ENCODE measurements around the gene MAX.

The MAX gene

DNA sequence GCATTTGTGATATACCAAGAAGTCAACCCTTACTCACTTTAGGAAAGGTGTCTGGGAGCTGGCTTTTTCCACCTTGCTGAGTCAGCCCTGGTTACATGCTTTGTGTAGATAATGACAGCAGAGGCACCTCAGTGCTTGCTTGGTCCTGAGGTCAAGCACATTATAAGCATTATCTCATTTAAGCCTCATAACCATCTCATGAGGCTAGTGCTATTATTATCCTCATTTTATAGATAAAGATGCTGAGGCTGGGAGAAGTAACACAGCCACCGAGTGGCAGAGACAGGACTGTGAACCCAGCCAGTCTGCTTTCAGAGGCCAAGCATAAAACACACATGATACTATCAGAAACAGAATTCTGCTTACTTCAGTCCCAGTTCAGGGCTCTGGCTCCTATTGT lies 29.4 kb downstream of the MAX start:
- DNase-seq (ENCODE audit: low spot score) = no peak

DNA sequence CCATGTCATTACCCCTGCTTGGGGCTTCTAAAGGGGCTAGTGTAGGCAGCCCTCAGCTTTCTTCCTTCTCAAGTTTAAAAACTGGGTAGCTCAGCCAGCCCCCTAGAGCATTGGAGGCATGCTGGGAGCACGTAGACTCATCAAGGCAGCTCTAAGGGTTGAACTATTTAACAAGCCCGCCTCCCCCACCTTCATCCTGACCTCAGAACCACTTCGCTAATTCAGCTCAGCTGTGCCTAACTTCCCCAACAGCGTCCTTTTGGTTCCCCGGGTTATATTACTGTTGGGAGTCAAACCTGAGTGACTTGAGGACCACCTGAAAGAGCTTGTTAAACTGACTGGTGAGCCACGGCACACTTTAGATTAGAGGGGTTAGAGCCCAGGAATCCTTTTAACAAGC lies 30.1 kb downstream of the MAX start:
- no peak for DNase-seq (ENCODE audit: low spot score)

DNA sequence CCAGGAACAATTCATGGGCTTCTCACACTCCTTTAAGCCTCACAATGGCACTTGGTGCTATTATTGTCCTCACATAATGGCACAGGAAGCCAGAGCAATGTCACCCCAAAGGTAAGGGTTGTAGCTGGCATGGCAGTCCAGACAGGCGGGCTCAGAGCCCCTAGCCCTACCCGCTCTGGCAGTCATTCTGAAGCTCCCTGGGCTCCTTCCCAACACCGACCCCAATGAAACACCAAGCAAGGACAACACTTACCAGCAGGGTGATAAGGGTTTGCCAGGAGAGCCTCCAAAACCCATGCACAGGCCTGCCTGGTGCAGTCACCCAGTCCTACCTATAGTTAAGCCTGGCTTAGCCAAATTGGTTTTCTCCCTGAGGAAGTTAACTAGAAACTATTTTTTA lies 30.8 kb downstream of the MAX start:
- DNase-seq (ENCODE audit: low spot score) = no peak

DNA sequence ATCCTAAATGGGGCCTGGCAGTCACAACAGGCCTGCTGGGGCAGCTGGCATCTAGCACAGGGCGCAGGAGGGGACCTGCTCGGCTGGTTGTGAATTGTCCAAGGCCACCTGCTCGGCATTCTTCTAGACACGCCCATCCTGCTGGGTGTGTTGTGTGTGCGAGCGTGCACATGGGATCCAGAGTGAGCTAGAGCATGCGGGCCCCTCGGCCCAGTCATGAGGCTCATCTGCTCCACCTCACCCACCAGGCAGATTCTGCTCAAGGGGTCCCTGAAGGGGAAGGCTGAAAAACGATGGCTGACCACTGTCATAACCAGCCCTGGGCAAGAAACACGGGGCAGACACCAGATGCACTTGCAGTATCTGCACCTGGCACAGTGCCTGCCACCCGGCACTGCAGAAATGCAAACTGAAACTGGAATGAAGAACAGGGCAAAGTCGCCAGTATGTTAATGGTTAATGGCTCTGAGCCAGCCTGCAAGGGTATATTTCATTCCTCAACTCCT lies 31.8 kb downstream of the MAX start:
- DNase-seq (ENCODE audit: low spot score) = no peak

DNA sequence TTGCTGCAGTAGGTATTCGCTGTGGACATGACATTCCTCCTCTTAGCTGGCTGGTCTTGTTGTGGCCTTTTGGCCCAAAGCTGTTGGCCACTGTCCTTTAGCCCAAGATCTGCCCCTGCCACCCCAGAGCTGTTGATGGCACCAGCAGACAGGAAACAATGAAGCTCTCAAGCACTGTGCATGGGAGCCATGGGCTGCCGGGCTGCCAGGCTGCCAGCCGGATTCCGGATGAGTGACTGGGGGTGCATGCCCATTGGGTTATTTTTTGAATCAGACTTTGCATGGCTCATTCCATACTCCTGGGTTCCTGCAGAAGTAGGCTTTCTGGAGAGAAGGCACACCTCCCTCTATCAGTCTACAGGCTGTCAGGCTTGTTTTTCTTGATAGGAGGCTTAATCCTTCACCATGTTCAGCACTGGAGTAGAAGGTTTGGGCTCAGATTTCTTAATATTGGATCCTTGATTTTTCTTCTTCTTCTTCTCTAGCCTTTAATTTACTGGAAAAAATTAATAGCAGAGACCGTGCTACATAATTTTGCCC lies 32.4 kb downstream of the MAX start:
- no peak for DNase-seq (ENCODE audit: low spot score)

DNA sequence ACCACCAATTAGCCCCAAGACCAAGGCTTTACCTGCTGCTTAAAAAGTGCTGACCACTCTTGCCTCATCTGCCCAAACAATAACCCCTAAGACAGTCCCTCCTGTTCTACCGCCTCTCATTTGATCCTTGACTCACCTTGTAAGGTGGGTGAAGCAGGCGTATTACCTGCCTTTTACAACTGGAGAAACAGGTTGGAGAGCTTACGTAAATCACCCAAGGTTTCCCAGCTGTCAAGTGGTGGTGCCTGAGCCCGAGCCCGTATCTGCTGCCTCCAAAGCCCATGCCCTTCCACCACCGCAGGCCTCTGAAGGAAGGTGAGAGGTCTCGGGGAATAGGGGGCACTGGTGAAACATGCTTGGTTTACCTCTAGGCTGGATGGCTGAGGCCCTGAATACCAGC lies 36.6 kb downstream of the MAX start:
- no peak for DNase-seq (ENCODE audit: low spot score)

DNA sequence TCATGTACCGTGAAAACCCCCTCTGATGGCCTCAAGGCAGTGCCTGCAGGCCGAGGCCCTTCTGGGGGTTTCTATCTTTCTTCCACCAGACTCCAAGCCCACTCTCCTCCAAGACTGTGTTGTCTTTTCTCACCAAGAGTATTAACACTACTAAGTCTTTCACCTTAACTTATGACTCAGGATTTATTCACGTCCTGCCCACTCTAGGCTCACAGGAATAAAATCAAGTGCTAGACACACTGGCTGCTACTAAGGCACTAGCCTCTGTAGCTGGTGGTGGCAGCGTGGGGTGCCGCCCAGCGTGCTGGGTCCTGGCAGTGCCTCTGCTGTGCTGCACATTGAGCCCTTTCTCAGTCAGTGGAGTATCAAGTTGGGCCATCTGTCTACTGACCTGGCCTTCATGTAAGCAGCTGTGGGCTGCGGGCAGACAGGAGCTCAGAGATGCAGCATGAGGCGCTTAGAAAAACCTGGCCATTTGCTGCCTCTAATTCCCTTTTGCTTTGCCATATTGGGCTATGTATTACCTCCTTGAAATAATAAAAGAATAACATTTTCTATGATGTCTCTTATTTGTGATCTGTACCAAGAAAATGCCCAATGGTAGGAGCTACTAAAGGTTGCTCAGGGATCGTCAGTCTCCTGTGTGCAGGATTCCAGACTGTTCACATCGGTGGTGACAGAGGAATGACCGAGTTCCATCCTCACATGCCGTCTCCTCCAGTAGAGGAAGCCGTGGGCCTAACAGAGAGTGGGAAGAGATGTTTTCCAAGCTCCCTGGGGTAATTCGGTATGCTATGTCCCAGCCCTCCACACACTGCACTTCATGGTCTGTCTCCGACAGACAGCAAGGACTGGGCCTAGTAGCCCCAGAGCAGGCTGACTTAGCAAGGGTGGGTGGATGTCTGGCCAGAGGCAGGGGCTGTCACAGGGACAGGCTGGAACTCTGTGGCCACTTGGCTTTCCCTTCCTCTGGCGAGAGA lies 39.9 kb downstream of the MAX start:
- DNase-seq (ENCODE audit: low spot score) = no peak

DNA sequence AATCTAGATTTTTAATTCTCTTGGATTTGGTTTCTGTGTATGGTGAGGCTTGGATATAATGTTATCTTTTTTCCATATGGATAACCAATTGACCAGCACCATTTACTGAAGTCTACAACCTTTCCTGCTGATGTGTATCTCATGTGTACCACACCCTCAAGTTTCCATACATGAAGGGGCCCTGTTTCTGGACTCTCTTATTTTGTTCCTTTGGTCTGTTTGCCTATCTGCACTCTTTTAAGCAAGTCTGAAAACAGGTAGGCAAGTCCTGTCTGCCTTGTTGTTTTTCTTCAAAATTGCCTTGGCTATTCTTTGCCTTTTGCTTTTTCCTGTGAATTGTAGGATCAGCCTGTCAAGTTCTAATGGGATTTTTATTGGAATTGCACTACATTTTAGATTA lies 44.6 kb downstream of the MAX start:
- DNase-seq (ENCODE audit: low spot score) = no peak

DNA sequence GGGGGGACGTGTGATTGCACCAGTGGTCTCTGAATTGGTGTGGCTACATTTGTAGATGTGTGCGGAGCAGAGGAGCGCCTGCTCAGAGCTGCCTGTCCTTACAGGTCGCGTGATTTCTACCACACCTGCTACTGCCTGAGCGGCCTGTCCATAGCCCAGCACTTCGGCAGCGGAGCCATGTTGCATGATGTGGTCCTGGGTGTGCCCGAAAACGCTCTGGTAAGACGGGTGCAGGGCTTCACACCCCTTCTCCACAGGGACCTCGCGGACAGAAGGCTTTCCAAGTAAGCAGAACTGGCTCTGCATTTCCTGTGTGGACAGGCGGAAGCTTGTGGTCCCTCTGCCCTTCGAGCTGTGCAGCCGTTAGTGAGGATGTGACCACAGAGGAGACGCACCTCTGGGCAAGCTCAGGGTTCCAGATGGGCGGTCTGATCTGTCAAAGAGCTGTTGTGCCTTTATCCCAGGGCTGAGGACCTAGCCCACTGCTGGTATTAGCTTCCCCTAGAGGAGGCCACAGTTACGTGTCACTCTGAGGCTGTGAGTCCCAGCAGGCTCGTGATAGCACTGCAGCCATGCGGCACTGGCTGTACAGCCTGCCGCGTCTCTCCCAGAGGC lies 47.7 kb downstream of the MAX start:
- no peak for DNase-seq (ENCODE audit: low spot score)

DNA sequence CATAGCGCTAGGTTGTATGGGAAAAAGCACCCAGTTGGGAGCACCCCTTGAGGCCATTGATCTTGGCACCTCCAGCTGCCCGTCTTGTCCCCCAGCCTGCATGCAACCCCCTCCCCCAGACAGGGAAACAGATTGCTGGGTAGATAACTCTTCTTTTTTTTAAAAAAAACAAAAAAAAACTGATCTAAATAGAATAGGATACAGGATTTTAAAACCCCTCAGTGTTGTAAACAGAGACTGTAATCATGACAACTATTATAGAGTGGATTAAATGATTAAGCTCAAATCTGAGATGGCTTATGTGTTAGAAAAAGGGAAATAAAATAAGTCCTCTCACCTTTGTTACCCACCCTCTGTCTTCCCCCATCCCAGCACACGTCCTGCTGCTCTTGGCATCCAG lies 48.9 kb downstream of the MAX start:
- no peak for DNase-seq (ENCODE audit: low spot score)

DNA sequence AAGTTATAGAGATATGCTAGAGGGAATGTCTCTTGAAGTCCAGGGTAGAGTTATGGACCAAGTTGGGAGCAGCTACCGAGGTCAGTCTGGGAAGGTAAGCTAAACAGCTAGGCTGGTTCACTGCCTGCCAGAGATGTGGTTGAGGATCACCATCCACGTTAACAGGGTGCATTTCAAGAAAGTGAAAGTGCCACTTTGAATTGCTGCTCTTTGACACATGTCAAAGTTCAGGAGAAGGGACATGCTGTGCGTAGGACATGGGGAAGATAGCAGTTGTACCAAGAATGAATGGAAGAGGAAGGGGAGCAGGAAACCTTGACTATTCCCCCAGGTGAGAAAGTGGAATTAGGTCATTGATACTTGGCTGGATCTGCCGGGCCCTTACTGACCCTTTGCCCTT lies 49.5 kb downstream of the MAX start:
- DNase-seq (ENCODE audit: low spot score) = no peak

DNA sequence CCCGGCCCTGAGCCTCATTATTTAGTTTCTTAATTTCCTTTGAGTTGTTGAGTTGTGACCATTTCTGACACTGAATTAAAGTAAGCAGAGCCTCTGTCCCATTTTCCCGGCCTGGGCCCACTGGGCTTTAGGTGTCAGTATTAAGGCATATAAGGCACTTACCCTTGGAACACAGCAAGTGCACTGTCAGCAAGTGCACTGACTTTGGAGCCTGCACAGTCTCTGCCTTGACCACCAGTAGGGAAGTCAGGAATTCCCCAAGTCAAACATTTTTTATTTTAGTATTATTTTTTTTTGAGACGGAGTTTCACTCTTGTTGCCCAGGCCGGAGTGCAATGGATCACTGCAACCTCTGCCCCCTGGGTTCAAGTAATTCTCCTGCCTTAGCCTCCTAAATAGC lies 56.6 kb downstream of the MAX start:
- DNase-seq (ENCODE audit: low spot score) = no peak

DNA sequence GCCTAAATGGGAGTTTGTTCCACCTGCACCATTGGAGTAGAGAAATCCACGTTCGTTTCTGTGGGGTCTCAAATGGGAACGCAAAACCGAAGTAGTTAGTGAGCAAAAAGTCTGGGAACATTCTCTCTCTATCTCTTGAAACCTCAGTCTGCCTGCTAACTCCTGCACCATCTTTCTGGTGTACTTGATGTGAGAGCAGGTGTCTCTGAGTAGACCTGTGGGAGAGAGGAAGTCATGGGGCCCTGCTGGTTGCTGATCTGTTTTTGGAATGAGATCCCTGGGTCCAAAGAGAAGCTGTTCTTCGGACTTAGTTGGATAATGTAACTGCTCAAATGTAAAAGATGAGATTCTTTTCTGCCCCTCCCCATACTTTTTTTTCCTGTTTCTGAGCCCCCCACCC lies 57.3 kb downstream of the MAX start:
- no peak for DNase-seq (ENCODE audit: low spot score)

DNA sequence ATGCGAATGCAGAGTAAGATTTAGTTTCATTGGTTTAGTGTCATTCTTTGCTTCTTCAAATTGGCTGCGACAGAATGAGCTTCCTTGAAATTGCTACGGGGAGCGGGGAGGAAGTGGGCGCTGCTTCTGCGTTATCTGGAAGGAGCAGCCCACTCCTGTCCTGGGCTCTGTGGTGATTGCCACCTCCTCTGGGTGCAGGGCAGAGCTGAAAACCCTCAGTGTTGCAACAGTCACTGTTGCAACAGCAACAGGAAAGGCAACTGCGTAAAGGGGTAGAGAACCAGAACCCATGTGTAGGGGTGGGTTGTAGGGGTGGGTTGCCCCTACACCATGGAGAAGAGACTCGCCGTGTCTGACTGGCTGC lies 57.7 kb downstream of the MAX start:
- DNase-seq (ENCODE audit: low spot score) = no peak

DNA sequence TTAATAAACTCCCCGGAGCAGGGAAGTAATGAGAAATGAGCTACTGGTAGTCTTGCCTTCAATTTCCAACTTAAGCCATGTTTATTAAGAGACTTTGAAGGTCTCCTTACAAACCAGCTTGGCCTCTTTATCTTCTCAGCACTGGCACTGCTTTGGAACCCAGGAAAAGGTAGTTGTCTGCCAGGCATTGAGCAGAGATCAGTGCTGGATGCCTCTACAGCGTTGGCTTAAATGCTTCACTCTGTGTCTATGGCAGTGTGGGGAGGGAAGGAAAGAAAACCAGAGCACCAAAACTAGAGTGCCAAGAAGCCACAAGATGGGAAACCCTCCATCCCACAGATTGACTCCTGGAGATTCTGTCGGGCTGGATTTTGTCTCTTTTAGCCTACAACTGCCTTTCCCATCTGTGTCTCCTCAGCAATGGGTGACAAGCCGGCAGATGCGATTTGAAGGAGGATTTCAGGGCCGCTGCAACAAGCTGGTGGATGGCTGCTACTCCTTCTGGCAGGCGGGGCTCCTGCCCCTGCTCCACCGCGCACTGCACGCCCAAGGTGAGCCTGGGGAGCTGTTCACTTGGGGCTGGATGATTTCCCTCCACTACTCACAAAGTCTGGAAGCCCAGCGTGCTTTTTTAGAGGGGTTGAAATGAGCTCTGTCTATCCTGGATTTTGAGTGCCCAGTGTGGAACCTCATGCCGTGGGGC lies 58.3 kb downstream of the MAX start:
- no peak for DNase-seq (ENCODE audit: low spot score)

DNA sequence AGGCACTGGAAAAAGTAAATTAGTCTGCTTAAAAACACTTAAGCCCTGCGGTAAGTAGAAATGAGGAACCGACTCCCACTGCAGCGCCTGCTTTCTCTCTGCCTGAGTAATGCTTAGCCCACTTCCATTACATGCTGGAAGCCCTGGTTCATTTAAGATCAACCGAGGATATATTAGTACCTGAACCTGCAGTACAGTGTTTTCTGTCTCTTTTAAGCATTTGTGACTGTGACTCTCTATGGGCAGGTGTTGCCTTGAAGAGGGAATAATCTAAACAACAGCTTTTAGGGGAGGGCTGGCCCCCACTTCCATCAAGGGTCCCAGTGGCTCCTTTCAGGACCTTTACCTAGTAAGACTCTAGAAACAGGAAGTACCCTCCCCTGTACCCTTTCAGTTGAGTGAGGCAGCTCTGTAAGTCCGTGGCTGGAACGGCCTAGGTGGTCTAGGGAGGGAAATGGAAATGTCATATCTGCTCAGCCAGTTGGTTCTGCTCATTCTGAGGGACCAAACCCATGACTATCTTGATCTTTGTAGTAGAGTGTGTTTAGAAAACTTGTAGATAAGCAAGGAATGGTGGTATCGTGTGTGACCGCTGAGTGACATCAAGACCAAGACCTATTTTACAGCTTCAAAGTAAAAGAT lies 59.5 kb downstream of the MAX start:
- DNase-seq (ENCODE audit: low spot score) = no peak

DNA sequence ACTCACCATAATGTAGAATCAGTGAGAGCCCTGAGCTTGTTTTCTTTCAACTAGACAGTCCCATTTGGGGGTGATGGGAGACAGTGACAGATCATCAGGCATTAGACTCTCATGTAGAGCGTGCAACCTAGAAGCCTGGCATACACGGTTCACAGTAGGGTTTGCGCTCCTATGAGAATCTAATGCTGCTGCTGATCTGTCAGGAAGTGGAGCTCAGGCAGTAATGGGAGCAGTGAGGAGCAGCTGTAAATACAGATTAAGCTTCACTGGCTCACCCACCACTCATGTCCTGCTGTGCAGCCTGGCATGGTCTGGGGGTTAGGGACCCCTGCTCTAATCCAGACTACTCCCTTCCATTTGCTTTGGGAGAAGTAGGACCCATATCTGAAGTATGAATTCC lies 60.0 kb downstream of the MAX start:
- no peak for DNase-seq (ENCODE audit: low spot score)

DNA sequence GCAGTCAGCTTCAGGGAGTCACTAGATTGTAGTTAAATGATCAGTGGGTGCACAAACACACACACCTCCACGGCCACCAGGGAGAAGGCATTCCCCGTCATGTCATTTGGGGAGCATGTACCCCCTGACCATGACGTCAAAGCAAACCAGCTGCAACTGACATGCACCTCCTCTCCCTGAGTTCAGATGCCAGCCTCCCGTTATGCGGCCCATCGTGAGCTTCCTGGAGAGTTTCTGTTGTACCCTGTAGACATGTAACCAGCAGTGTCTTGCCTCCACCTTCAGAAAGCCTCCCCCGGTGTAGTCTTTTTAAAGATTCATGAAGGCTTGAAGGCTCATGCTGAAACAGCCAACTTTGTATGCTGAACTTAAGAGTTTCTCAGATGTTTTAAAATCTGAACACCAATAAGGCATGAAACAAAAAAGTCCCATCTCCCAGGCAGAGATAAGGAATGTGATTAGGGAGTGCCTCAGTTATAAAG lies 60.8 kb downstream of the MAX start:
- DNase-seq (ENCODE audit: low spot score) = no peak

DNA sequence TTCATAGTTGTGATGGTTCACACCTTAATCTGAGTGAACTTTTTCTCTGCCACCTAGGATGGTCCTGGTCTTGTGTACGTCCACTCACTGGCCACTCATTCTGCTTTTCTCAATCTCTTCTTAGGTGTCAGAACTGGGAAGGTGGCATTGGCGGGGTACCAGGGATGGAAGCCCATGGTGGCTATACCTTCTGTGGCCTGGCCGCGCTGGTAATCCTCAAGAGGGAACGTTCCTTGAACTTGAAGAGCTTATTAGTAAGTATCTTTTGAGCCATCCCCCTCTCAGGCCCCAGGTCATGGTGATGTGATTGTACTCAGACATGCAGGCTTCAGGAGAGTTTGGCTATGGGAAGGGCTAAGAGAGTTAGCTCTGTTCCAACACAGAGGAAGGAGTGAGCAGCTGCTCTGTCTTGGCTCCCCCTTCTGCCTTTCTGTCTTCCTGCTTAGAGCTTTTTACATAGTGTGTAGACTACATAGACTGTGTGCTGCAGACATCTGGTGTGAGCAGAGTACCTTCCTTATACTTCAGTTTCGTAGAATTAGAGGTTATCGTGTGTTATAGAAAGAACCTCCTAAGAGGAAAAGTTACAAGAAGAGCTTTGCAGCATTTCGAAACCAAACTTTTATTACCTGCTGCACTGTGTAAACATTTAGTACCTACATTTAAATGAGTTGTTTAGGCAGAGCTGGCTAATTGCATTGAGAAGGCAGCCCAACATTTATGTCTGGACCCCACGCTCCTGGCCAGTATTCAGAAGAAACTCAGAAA lies 61.5 kb downstream of the MAX start:
- no peak for DNase-seq (ENCODE audit: low spot score)

DNA sequence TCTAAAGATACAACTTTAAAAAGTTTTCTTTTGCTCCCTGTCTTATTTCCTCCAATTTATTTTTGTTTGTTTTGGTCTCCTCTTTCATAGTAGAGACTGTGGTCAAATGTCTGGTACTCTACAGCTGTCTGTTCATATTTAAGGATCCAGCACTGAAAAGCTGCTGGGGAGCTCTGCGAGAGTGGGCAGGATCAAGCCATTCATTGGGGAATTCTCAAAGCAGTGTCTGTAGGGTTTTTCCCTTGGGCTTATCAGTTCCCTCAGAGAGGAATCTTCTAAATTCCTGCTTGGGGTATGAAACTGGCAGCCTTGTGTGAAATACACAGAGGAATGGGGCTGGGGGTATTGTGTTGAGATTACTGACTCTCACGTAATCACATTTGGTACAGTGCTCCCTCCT lies 63.4 kb downstream of the MAX start:
- no peak for DNase-seq (ENCODE audit: low spot score)

DNA sequence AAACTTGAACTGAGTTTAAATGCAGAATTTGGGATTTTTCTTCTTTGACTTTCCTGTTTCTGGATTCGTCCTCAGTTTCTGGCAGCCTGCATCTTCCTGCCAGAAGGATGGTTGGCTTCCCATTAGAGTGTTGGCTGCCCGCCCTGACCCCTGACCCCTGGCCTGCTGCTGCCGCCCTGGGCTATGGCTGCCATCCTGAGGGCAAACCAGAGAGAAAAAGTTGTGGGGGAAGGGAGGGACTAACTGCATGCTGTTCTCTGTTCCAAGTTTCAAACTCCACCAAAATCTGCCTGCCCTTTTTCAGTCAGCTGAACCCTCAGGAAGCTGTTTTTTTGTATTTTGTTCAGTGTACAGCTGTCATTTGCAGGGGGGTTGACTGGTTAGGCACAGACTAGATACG lies 67.3 kb downstream of the MAX start:
- no peak for DNase-seq (ENCODE audit: low spot score)

Measured in CD4-positive, alpha-beta T cell treated with Interleukin-15 for 4 hours (primary cell).